HG03280 (cell line): ENCODE measurements around the gene CD9.
"Not testable (repeated sequence)": the region's sequence is repeated elsewhere in the genome, so short reads cannot be mapped to it uniquely, and the experiment has no call there.

Source experiments
- ATAC-seq: cut with Tn5 transposase; IDR thresholded peaks from one replicate; pipeline ENCODE4 v1.9.1; 2021; ENCODE audit warnings: mild to moderate bottlenecking, moderate library complexity; ENCODE audit not compliant: unreplicated experiment

Gene CD9

GRCh38 chr12:6200256-6201212 is at the start of gene CD9:
Gene CD9 (plus strand): TSS chr12:6200400. CDS start chr12:6200500, 100 bp downstream.
- no peak for ATAC-seq

- no peak for ATAC-seq
Measured at GRCh38 chr12:6154730-6155459, 45.3 kb upstream of the CD9 start.

GRCh38 chr12:6157482-6157881 is 42.7 kb upstream of the CD9 start:
- no peak for ATAC-seq

GRCh38 chr12:6158255-6158654 is 41.9 kb upstream of the CD9 start:
- ATAC-seq: no peak

- no peak for ATAC-seq
Measured at GRCh38 chr12:6158749-6159148, 41.5 kb upstream of the CD9 start.

- not testable (repeated sequence) for ATAC-seq
Measured at GRCh38 chr12:6159166-6160011, 40.8 kb upstream of the CD9 start.

- not testable (repeated sequence) for ATAC-seq
Measured at GRCh38 chr12:6160049-6160649, 40.1 kb upstream of the CD9 start.

GRCh38 chr12:6161124-6161882 is 38.9 kb upstream of the CD9 start:
- ATAC-seq: no peak

- ATAC-seq: no peak
Measured at GRCh38 chr12:6163416-6164060, 36.7 kb upstream of the CD9 start.

GRCh38 chr12:6165395-6165794 is 34.8 kb upstream of the CD9 start:
- ATAC-seq: no peak

- ATAC-seq: no peak
Measured at GRCh38 chr12:6166808-6167207, 33.4 kb upstream of the CD9 start.

GRCh38 chr12:6167327-6168280 is 32.6 kb upstream of the CD9 start:
- ATAC-seq: peak; percentile 80

GRCh38 chr12:6171409-6172015 is 28.7 kb upstream of the CD9 start:
- no peak for ATAC-seq

- no peak for ATAC-seq
Measured at GRCh38 chr12:6172086-6172485, 28.1 kb upstream of the CD9 start.

GRCh38 chr12:6172862-6173261 is 27.3 kb upstream of the CD9 start:
- no peak for ATAC-seq

GRCh38 chr12:6177642-6178358 is 22.4 kb upstream of the CD9 start:
- no peak for ATAC-seq
